Spleen (tissue), 7 donors: ENCODE data around the gene ENTPD2.

Experiments
- CTCF ChIP-seq, 11 experiments: fragments of 200-600 bp in 7 of 11; fragments of 450-650 bp in 4 of 11; sonication (generic) in 4 of 11; IDR thresholded peaks in 8 of 11; conservative IDR thresholded peaks in 3 of 11; 1 replicate in 7 of 11; 2 replicates in 4 of 11; pipeline versions ENCODE4 v1.4.0 to v1.8.0; 2016 to 2021; ENCODE audit warnings: antibody characterized with exemption in 11 of 11, inconsistent platforms in 4 of 11, mild to moderate bottlenecking in 1 of 11
- POLR2AphosphoS5 ChIP-seq, 3 donors: sonication (generic); formaldehyde crosslinking; IDR thresholded peaks; one replicate each; pipeline ENCODE4 v1.5.1; 2017; ENCODE audit warnings: antibody characterized with exemption in 3 of 3
- donor health status: DM: no; HTN: no; CAD: no; lungs with moderate emphysema.
- donor health status: DM: no; HTN: no; CAD: no.
- donor health status: DM: no; HTN: no; CAD: no.

GRCh38 chr9:137095664-137096517 lies 42.0 kb upstream of the ENTPD2 start:
- TF ChIP-seq CTCF (IDR thresholded peaks at IDR 0.05 in 8 of 11, conservative IDR thresholded peaks at IDR 0.05 in 3 of 11) (peak; percentile 24 to 67 (median 48)), POLR2AphosphoS5 (IDR thresholded peaks at IDR 0.05) (peak; percentile 39 to 59 (median 51))
